ENCODE results near the gene SPATA16.
"Not testable (repeated sequence)": the region's sequence is repeated elsewhere in the genome, so short reads cannot be mapped to it uniquely, and the experiment has no call there.

Gene SPATA16

GRCh38 chr3:173003956-173004355 is 137.1 kb downstream of the SPATA16 start:
- DNase-seq (ENCODE audit: low spot score): no peak

GRCh38 chr3:173003471-173003870 is 137.6 kb downstream of the SPATA16 start:
- no peak for DNase-seq (ENCODE audit: low spot score)

- DNase-seq (ENCODE audit: low spot score): no peak
Observed at GRCh38 chr3:173001622-173002021, 139.4 kb downstream of the SPATA16 start.

GRCh38 chr3:173000553-173000952 is 140.5 kb downstream of the SPATA16 start:
- DNase-seq (ENCODE audit: low spot score): no peak

- DNase-seq (ENCODE audit: low spot score): no peak
Observed at GRCh38 chr3:172993412-172993811, 147.6 kb downstream of the SPATA16 start.

- no peak for DNase-seq (ENCODE audit: low spot score)
Observed at GRCh38 chr3:172991424-172991996, 149.5 kb downstream of the SPATA16 start.

GRCh38 chr3:172989373-172989772 is 151.7 kb downstream of the SPATA16 start:
- no peak for DNase-seq (ENCODE audit: low spot score)

- DNase-seq (ENCODE audit: low spot score): peak; percentile 20
Observed at GRCh38 chr3:172987273-172987672, 153.8 kb downstream of the SPATA16 start.

GRCh38 chr3:172984914-172985313 is 156.1 kb downstream of the SPATA16 start:
- DNase-seq (ENCODE audit: low spot score): no peak

- peak; percentile 64 for DNase-seq (ENCODE audit: low spot score)
Observed at GRCh38 chr3:172982736-172983364, 158.2 kb downstream of the SPATA16 start.

GRCh38 chr3:172981407-172981983 is 159.5 kb downstream of the SPATA16 start:
- no peak for DNase-seq (ENCODE audit: low spot score)

GRCh38 chr3:172980849-172981248 is 160.2 kb downstream of the SPATA16 start:
- DNase-seq (ENCODE audit: low spot score): no peak

GRCh38 chr3:172977696-172978095 is 163.3 kb downstream of the SPATA16 start:
- DNase-seq (ENCODE audit: low spot score): no peak

- DNase-seq (ENCODE audit: low spot score): no peak
Observed at GRCh38 chr3:172974969-172975368, 166.1 kb downstream of the SPATA16 start.

- DNase-seq (ENCODE audit: low spot score): no peak
Observed at GRCh38 chr3:172973799-172974198, 167.2 kb downstream of the SPATA16 start.

- DNase-seq (ENCODE audit: low spot score): no peak
Observed at GRCh38 chr3:172972717-172973116, 168.3 kb downstream of the SPATA16 start.

GRCh38 chr3:172972067-172972466 is 169.0 kb downstream of the SPATA16 start:
- no peak for DNase-seq (ENCODE audit: low spot score)

- no peak for DNase-seq (ENCODE audit: low spot score)
Observed at GRCh38 chr3:172968646-172969045, 172.4 kb downstream of the SPATA16 start.

- no peak for DNase-seq (ENCODE audit: low spot score)
Observed at GRCh38 chr3:172965256-172965655, 175.8 kb downstream of the SPATA16 start.

GRCh38 chr3:172960626-172961182 is 180.3 kb downstream of the SPATA16 start:
- not testable (repeated sequence) for DNase-seq (ENCODE audit: low spot score)

- no peak for DNase-seq (ENCODE audit: low spot score)
Observed at GRCh38 chr3:172958565-172958964, 182.5 kb downstream of the SPATA16 start.

GRCh38 chr3:172953571-172953970 is 187.5 kb downstream of the SPATA16 start:
- DNase-seq (ENCODE audit: low spot score): no peak

- DNase-seq (ENCODE audit: low spot score): no peak
Observed at GRCh38 chr3:172951511-172951910, 189.5 kb downstream of the SPATA16 start.

All from pons (tissue), 1 donor.